HepG2 (cell line): Measurements from ENCODE around the gene HMGN4. TPM values are rescaled to one million over a fixed set of nuclear protein-coding genes. Genes with fewer than 3 reads are reported as not detected.

ENCODE experiments used
- E2F2 ChIP-seq: sonication (generic); formaldehyde crosslinking; IDR thresholded peaks from 2 replicates; pipeline ENCODE4 v1.4.0; 2020; ENCODE audit warnings: missing genetic modification reagents, borderline replicate concordance
- FOSL2 ChIP-seq: sonication (generic); formaldehyde crosslinking; IDR thresholded peaks from 2 replicates; pipeline ENCODE4 v1.4.0; 2020; ENCODE audit warnings: missing genetic modification reagents
- GABPB1 ChIP-seq: IDR thresholded peaks from 2 replicates; pipeline ENCODE4 v1.6.1; 2016; ENCODE audit warnings: mild to moderate bottlenecking, missing genetic modification reagents, moderate library complexity, missing compliant biosample characterization
- GATAD2A ChIP-seq: IDR thresholded peaks from 2 replicates; pipeline ENCODE4 v1.6.1; 2016
- GLMP ChIP-seq: sonication (generic); formaldehyde crosslinking; IDR thresholded peaks from 2 replicates; pipeline ENCODE4 v1.9.0; 2021; ENCODE audit warnings: missing genetic modification reagents, mild to moderate bottlenecking, borderline replicate concordance
- KLF9 ChIP-seq: IDR thresholded peaks from 2 replicates; pipeline ENCODE4 v1.6.1; 2016; ENCODE audit warnings: low read depth
- MED13 ChIP-seq: sonication (generic); formaldehyde crosslinking; IDR thresholded peaks from 2 replicates; pipeline ENCODE4 v1.5.0; 2020; ENCODE audit warnings: missing genetic modification reagents
- MTF2 ChIP-seq: sonication (generic); formaldehyde crosslinking; IDR thresholded peaks from 2 replicates; pipeline ENCODE4 v1.5.0; 2020; ENCODE audit warnings: missing genetic modification reagents, borderline replicate concordance
- PHF8 ChIP-seq: sonication (generic); formaldehyde crosslinking; IDR thresholded peaks from 2 replicates; pipeline ENCODE4 v1.5.0; 2020; ENCODE audit warnings: missing genetic modification reagents
- SMYD3 ChIP-seq: sonication (generic); formaldehyde crosslinking; IDR thresholded peaks from 2 replicates; pipeline ENCODE4 v1.8.1; 2023; ENCODE audit warnings: mild to moderate bottlenecking, missing genetic modification reagents
- ZBTB34 ChIP-seq: sonication (generic); formaldehyde crosslinking; IDR thresholded peaks from 2 replicates; pipeline ENCODE4 v1.8.0; 2022; ENCODE audit warnings: mild to moderate bottlenecking, missing genetic modification reagents
- ZNF12 ChIP-seq: sonication (generic); formaldehyde crosslinking; IDR thresholded peaks from 2 replicates; pipeline ENCODE4 v1.5.0; 2020; ENCODE audit warnings: missing genetic modification reagents
- ZNF230 ChIP-seq: sonication (generic); formaldehyde crosslinking; IDR thresholded peaks from 2 replicates; pipeline ENCODE4 v1.4.0; 2020; ENCODE audit warnings: mild to moderate bottlenecking, missing genetic modification reagents
- ZNF263 ChIP-seq: sonication (generic); formaldehyde crosslinking; IDR thresholded peaks from 2 replicates; pipeline ENCODE4 v1.4.0; 2020; ENCODE audit warnings: missing genetic modification reagents
- ZNF431 ChIP-seq: sonication (generic); formaldehyde crosslinking; IDR thresholded peaks from 2 replicates; pipeline ENCODE4 v1.9.0; 2022; ENCODE audit warnings: missing genetic modification reagents, low read depth, mild to moderate bottlenecking, borderline replicate concordance
- ZNF639 ChIP-seq: conservative IDR thresholded peaks from 2 replicates; pipeline ENCODE4 v1.6.1; 2018; ENCODE audit warnings: missing genetic modification reagents
- ZNF746 ChIP-seq: sonication (generic); formaldehyde crosslinking; IDR thresholded peaks from 2 replicates; pipeline ENCODE4 v1.8.0; 2022; ENCODE audit warnings: mild to moderate bottlenecking, missing genetic modification reagents
- ZNF761 ChIP-seq: sonication (generic); formaldehyde crosslinking; conservative IDR thresholded peaks from 2 replicates; pipeline ENCODE4 v1.4.0; 2020; ENCODE audit warnings: mild to moderate bottlenecking, missing genetic modification reagents
- ZNF768 ChIP-seq: sonication (generic); formaldehyde crosslinking; IDR thresholded peaks from 2 replicates; pipeline ENCODE4 v1.4.0; 2020; ENCODE audit warnings: missing genetic modification reagents
- polyA plus RNA-seq, 8 experiments: library from polyadenylated mRNA; depleted of rRNA in 3 of 8; stranded (reverse) in 7 of 8; unstranded in 1 of 8; fragments of >200 nt; fragmentation: Illumina TruSeq in 4 of 8; extraction: Trizol in 4 of 8; gene quantifications; 2 replicates each; pipeline versions ENCODE4 v1.2.1 to v1.2.3, GENCODE V29; 2011 to 2016; ENCODE audit warnings: low read depth in 4 of 8, missing spikeins in 1 of 8, mixed read lengths in 1 of 8; ENCODE audit not compliant: insufficient read depth in 1 of 8
- total RNA-seq, 5 experiments: library from RNA; depleted of rRNA; stranded (reverse); fragments of >200 nt; fragmentation: Illumina TruSeq; extraction: Trizol; gene quantifications; 2 replicates each; pipeline ENCODE4 v1.2.3, GENCODE V29; 2016; ENCODE audit warnings: low read depth in 1 of 5
- TF ChIP-seq, protein P1 (sequence below): IDR thresholded peaks from 2 replicates; pipeline ENCODE4 v1.6.1; 2018; ENCODE audit warnings: missing genetic modification reagents, mild to moderate bottlenecking, missing compliant biosample characterization
- TF ChIP-seq, protein P2 (sequence below): sonication (generic); formaldehyde crosslinking; IDR thresholded peaks from 2 replicates; pipeline ENCODE4 v1.5.1; 2020; ENCODE audit warnings: mild to moderate bottlenecking, moderate library complexity, missing genetic modification reagents

Gene HMGN4
- total and polyA plus RNA-seq, 2 of the 13 experiments (the other 11 are each of a cell fraction or from before 2014, with no cell fraction given): 39.9 to 52.1 TPM

- TF ChIP-seq MTF2 (CRISPR knock-in tag): no peak
- TF ChIP-seq, protein P1, sequence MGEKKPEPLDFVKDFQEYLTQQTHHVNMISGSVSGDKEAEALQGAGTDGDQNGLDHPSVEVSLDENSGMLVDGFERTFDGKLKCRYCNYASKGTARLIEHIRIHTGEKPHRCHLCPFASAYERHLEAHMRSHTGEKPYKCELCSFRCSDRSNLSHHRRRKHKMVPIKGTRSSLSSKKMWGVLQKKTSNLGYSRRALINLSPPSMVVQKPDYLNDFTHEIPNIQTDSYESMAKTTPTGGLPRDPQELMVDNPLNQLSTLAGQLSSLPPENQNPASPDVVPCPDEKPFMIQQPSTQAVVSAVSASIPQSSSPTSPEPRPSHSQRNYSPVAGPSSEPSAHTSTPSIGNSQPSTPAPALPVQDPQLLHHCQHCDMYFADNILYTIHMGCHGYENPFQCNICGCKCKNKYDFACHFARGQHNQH (CRISPR knock-in tag): peak; percentile 31; the same call in 1 of the 2 replicates
- TF ChIP-seq GLMP (CRISPR knock-in tag): no peak
- TF ChIP-seq PHF8: peak; percentile 35; the same call in 1 of the 2 replicates
- no peak for TF ChIP-seq GABPB1
- no peak for TF ChIP-seq ZNF768 (CRISPR knock-in tag)
- 0 out of 2 replicates have a peak, but pooled peaks have one; percentile 49 for TF ChIP-seq ZNF12 (CRISPR knock-in tag)
- peak; percentile 64 for TF ChIP-seq GATAD2A
- TF ChIP-seq ZNF230: peak; percentile 52; the same call in 1 of the 2 replicates
- TF ChIP-seq, protein P2, sequence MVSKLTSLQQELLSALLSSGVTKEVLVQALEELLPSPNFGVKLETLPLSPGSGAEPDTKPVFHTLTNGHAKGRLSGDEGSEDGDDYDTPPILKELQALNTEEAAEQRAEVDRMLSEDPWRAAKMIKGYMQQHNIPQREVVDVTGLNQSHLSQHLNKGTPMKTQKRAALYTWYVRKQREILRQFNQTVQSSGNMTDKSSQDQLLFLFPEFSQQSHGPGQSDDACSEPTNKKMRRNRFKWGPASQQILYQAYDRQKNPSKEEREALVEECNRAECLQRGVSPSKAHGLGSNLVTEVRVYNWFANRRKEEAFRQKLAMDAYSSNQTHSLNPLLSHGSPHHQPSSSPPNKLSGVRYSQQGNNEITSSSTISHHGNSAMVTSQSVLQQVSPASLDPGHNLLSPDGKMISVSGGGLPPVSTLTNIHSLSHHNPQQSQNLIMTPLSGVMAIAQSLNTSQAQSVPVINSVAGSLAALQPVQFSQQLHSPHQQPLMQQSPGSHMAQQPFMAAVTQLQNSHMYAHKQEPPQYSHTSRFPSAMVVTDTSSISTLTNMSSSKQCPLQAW: 0 out of 2 replicates have a peak, but pooled peaks have one; percentile 37
- no peak for TF ChIP-seq KLF9
- 0 out of 2 replicates have a peak, but pooled peaks have one; percentile 10 for TF ChIP-seq SMYD3 (CRISPR knock-in tag)
- no peak for TF ChIP-seq ZNF746 (CRISPR knock-in tag)
- TF ChIP-seq ZNF263: peak; percentile 61; the same call in 1 of the 2 replicates
- 0 out of 2 replicates have a peak, but pooled peaks have one; percentile 17 for TF ChIP-seq ZBTB34 (CRISPR knock-in tag)
- no peak for TF ChIP-seq MED13 (CRISPR knock-in tag)
- TF ChIP-seq ZNF761: peak; percentile 53; the same call in 1 of the 2 replicates
- no peak for TF ChIP-seq E2F2 (CRISPR knock-in tag)
- 0 out of 2 replicates have a peak, but pooled peaks have one; percentile 38 for TF ChIP-seq ZNF639 (CRISPR knock-in tag)
- no peak for TF ChIP-seq ZNF431 (CRISPR knock-in tag)
- TF ChIP-seq FOSL2 (CRISPR knock-in tag): peak; percentile 36; the same call in 1 of the 2 replicates
Observed at GRCh38 chr6:26561533-26562466, 23.6 kb downstream of the HMGN4 start (continued).
